Panc1 (cell line): Measurements from ENCODE around the gene TMEM164. TPM values are rescaled to one million over a fixed set of nuclear protein-coding genes. Genes with fewer than 3 reads are reported as not detected.

Source experiments
- ATAC-seq: fragments of 200-7000 bp; cut with Tn5 transposase; 2 replicates; pipeline ENCODE4 v1.9.1; 2020; ENCODE audit warnings: mild to moderate bottlenecking, moderate library complexity
- BruUV-seq: library from RNA; stranded (reverse); fragments of 400-500 nt; replicated peaks from 2 replicates; lab custom pipeline; 2021; lab: Mats Ljungman, UMichigan
- CTCF ChIA-PET: fragments of 300-600 bp; sonication (Branson Sonifier 250); formaldehyde crosslinking; loops from one replicate; lab custom pipeline; 2022; ENCODE audit warnings: antibody characterized with exemption; lab: Charles Lee
- POLR2A ChIA-PET: fragments of 300-600 bp; sonication (Branson Sonifier 250); formaldehyde crosslinking; loops from one replicate; lab custom pipeline; 2022; ENCODE audit warnings: antibody characterized with exemption; lab: Charles Lee
- DNase-seq: peaks from one replicate; pipeline ENCODE4 v3.0.0-alpha.2; 2010; ENCODE audit warnings: low read depth, low spot score
- H3K27ac ChIP-seq: 2 replicates; pipeline ENCODE4 v1.5.1; 2011; ENCODE audit warnings: mild to moderate bottlenecking, low read length, inconsistent platforms
- H3K27me3 ChIP-seq: fragments of 200-500 bp; sonication (Bioruptor generic); 2 replicates; pipeline ENCODE4 v1.6.0; 2014; ENCODE audit warnings: low read length, inconsistent platforms; ENCODE audit not compliant: control insufficient read depth, insufficient read depth
- H3K36me3 ChIP-seq: fragments of 200-500 bp; sonication (Bioruptor generic); 2 replicates; pipeline ENCODE4 v1.5.1; 2014; ENCODE audit warnings: inconsistent platforms, mild to moderate bottlenecking, low read length, moderate library complexity; ENCODE audit not compliant: control insufficient read depth, insufficient read depth
- H3K4me1 ChIP-seq: 2 replicates; pipeline ENCODE4 v1.5.1; 2011; ENCODE audit warnings: inconsistent platforms, mild to moderate bottlenecking, low read length, moderate library complexity; ENCODE audit not compliant: control insufficient read depth, insufficient read depth
- H3K4me3 ChIP-seq, 2 experiments: 2 replicates each; pipeline ENCODE4 v1.5.1; 2011 to 2012; ENCODE audit warnings: low read depth in 2 of 2, low read length in 2 of 2, mild to moderate bottlenecking in 2 of 2, inconsistent platforms in 1 of 2, moderate library complexity in 1 of 2
- H3K9me3 ChIP-seq: fragments of 200-500 bp; sonication (Bioruptor generic); 2 replicates; pipeline ENCODE4 v1.5.1; 2014; ENCODE audit warnings: low read depth, mild to moderate bottlenecking, inconsistent platforms, low read length, moderate library complexity; ENCODE audit not compliant: control insufficient read depth, insufficient read depth
- POLR2AphosphoS5 ChIP-seq: IDR thresholded peaks from 2 replicates; pipeline ENCODE4 v1.6.1; 2012; ENCODE audit warnings: mild to moderate bottlenecking, low read depth, low read length, moderate library complexity
- SIN3A ChIP-seq: IDR thresholded peaks from 2 replicates; pipeline ENCODE4 v1.6.1; 2012; ENCODE audit warnings: low read depth, mild to moderate bottlenecking, low read length, moderate library complexity, borderline replicate concordance; ENCODE audit not compliant: insufficient read depth
- TCF7L2 ChIP-seq: IDR thresholded peaks from 2 replicates; pipeline ENCODE4 v1.6.1; 2011; ENCODE audit warnings: mild to moderate bottlenecking, low read depth, low read length, inconsistent platforms
- in situ Hi-C: cut with HindIII; loops from 2 replicates; pipeline ENCODE4 v1.10.0; 2016; ENCODE audit warnings: low sequenced_read_pairs, low pct_unique_long_range_greater_than_20kb
- intact Hi-C: fragments of 100-400 bp; cut with micrococcal nuclease; formaldehyde crosslinking; loops from one replicate; pipeline ENCODE4 v1.10.0; 2022; ENCODE audit not compliant: unreplicated experiment
- total RNA-seq: library from RNA; stranded (reverse); gene quantifications from one replicate; pipeline ENCODE4 v1.2.1, GENCODE V29; 2021; ENCODE audit not compliant: unreplicated experiment
- TF ChIP-seq, protein P1 (sequence below): fragments of 450-650 bp; IDR thresholded peaks from 2 replicates; pipeline ENCODE4 v1.5.1; 2017; ENCODE audit warnings: mild to moderate bottlenecking
- TF ChIP-seq, protein P2 (sequence below), 2 experiments: IDR thresholded peaks; 2 replicates each; pipeline ENCODE4 v1.6.1; 2011 to 2012; ENCODE audit warnings: low read depth in 2 of 2, control low read depth in 1 of 2, low read length in 1 of 2, mild to moderate bottlenecking in 1 of 2, moderate library complexity in 1 of 2; ENCODE audit not compliant: insufficient read depth in 1 of 2

TMEM164 gene
- total RNA-seq, 1 experiment from 2014 or later: 32.8 TPM

DNA sequence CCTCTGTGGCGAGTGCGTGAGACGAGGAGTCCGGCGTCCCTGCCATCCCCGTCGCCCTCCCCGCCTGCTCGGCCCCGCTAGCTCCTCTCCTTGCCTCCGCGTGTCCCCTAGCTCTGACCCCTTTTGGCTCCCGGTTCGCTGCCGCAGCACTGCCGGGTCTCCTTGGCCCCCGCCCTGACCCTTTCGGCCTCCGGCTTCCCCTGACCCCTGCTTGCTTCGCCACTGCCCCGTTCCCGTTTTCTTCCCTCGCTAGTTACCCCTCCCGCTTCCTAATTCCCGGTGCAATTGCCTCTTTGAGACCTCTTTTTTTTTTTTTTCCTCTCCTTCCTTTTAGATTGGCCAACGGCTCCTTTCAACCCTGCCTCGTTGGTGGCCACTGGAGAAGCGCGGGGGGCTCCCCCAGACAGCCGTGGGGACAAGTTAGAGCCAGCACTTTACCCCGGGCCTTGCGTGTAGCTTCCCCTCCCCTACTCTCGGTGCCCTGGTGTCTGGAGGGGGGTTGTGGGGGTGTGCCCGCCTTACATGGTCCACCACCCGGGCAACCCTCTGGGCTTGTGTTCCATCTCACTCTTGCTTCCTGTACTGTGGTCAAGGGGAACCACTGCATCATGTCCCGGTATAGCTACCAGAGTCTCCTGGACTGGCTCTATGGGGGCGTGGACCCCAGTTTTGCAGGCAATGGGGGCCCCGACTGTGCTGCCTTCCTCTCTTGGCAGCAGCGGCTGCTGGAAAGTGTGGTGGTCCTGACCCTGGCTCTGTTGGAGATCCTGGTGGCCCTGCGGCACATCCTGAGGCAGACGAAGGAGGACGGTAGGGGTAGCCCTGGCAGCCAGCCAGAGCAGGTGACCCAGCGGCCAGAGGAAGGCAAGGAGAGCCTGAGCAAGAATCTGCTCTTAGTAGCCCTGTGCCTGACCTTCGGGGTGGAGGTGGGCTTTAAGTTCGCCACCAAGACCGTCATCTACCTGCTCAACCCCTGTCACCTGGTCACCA, 548 bp downstream of the TMEM164 start:
- no peak for DNase-seq
- Histone ChIP-seq H3K27me3 (no peaks in the 10 kb centered on the region), H3K36me3 (0 out of 2 replicates have a peak, but pooled peaks cover 2% of the 10 kb centered on the region), H3K27ac (peak overlapping the region; percentile 88), H3K4me1 (0 out of 2 replicates have a peak, but pooled peaks cover 8% of the 10 kb centered on the region), H3K9me3 (no peaks in the 10 kb centered on the region), H3K4me3 (peak overlapping the region; percentile 64 to 78)
- no peak; the same call in 1 of the 2 replicates for ATAC-seq
- ChIA-PET POLR2A (no interaction called here), CTCF (interaction anchor here (0.7 to 0.9 kb wide), 3 partner anchors 101 to 404 kb away, joined by 3 to 4 read pairs (median 4); no protein-coding TSS in a partner anchor)
- intact Hi-C loops: no loop called here
- BruUV-seq: no TSS peak
- in situ Hi-C loops: no loop called here
- TF ChIP-seq, protein P1, sequence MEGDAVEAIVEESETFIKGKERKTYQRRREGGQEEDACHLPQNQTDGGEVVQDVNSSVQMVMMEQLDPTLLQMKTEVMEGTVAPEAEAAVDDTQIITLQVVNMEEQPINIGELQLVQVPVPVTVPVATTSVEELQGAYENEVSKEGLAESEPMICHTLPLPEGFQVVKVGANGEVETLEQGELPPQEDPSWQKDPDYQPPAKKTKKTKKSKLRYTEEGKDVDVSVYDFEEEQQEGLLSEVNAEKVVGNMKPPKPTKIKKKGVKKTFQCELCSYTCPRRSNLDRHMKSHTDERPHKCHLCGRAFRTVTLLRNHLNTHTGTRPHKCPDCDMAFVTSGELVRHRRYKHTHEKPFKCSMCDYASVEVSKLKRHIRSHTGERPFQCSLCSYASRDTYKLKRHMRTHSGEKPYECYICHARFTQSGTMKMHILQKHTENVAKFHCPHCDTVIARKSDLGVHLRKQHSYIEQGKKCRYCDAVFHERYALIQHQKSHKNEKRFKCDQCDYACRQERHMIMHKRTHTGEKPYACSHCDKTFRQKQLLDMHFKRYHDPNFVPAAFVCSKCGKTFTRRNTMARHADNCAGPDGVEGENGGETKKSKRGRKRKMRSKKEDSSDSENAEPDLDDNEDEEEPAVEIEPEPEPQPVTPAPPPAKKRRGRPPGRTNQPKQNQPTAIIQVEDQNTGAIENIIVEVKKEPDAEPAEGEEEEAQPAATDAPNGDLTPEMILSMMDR: no peak
- 0 out of 2 replicates have a peak, but pooled peaks have one; percentile 25 for TF ChIP-seq SIN3A

DNA sequence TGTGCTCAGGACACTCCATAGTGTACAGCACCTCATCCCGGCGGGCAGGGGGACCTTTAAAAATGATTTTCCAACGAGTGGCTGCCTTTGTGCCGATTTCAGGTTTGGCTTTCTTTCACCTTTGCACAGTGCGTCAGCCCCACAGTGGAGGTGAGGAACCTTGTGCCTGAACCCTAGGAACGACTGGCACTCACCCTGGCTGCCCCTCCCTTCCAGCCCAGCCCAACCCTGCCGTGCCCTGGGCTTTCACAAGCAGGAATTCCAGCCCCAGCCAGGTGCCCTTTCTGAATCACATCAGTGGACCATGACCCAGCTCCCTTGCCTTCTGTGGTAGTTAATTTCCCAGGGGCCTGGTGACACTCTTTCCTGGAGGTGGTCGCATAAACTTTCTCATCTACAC, 1.3 kb downstream of the TMEM164 start:
- no peak for DNase-seq
- POLR2A ChIA-PET: no interaction called here
- no peaks in the 10 kb centered on the region for H3K9me3 ChIP-seq
- 0 out of 2 replicates have a peak, but pooled peaks cover 8% of the 10 kb centered on the region for H3K4me1 ChIP-seq
- H3K36me3 ChIP-seq: 0 out of 2 replicates have a peak, but pooled peaks cover 2% of the 10 kb centered on the region
- in situ Hi-C loops (no loop called here), intact Hi-C loops (no loop called here)
- H3K4me3 ChIP-seq: no peak overlapping the region
- no peak for ATAC-seq
- CTCF ChIA-PET: no interaction called here
- TF ChIP-seq SIN3A: no peak
- TF ChIP-seq, protein P1: no peak
- TF ChIP-seq TCF7L2: no peak
- TF ChIP-seq, protein P2, sequence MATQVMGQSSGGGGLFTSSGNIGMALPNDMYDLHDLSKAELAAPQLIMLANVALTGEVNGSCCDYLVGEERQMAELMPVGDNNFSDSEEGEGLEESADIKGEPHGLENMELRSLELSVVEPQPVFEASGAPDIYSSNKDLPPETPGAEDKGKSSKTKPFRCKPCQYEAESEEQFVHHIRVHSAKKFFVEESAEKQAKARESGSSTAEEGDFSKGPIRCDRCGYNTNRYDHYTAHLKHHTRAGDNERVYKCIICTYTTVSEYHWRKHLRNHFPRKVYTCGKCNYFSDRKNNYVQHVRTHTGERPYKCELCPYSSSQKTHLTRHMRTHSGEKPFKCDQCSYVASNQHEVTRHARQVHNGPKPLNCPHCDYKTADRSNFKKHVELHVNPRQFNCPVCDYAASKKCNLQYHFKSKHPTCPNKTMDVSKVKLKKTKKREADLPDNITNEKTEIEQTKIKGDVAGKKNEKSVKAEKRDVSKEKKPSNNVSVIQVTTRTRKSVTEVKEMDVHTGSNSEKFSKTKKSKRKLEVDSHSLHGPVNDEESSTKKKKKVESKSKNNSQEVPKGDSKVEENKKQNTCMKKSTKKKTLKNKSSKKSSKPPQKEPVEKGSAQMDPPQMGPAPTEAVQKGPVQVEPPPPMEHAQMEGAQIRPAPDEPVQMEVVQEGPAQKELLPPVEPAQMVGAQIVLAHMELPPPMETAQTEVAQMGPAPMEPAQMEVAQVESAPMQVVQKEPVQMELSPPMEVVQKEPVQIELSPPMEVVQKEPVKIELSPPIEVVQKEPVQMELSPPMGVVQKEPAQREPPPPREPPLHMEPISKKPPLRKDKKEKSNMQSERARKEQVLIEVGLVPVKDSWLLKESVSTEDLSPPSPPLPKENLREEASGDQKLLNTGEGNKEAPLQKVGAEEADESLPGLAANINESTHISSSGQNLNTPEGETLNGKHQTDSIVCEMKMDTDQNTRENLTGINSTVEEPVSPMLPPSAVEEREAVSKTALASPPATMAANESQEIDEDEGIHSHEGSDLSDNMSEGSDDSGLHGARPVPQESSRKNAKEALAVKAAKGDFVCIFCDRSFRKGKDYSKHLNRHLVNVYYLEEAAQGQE (IDR thresholded peaks at IDR 0.05; ENCODE audit: insufficient read depth in 1 of 2, low read depth in 2 of 2, low read length in 1 of 2): no peak
- no peak for TF ChIP-seq POLR2AphosphoS5
- no peaks in the 10 kb centered on the region for H3K27me3 ChIP-seq
- H3K27ac ChIP-seq: no peak overlapping the region
- BruUV-seq: no TSS peak
